Lower leg skin (tissue), 4 donors: ENCODE measurements around the gene MYRF. TPM values are rescaled to one million over a fixed set of nuclear protein-coding genes. Genes with fewer than 3 reads are reported as not detected.

Source experiments
- DNase-seq, 2 donors: peaks; one replicate each; pipeline ENCODE4 v3.0.0-alpha.2; 2019; ENCODE audit warnings: low spot score in 2 of 2
- H3K4me3 ChIP-seq: fragments of 200-600 bp; sonication (generic); 2 replicates; pipeline ENCODE4 v1.5.1; 2017; ENCODE audit warnings: mild to moderate bottlenecking, low read depth; ENCODE audit not compliant: poor library complexity, severe bottlenecking
- POLR2A ChIP-seq, 2 donors: fragments of 450-650 bp; IDR thresholded peaks; one replicate each; pipeline ENCODE4 v1.6.1; 2016 to 2017; ENCODE audit warnings: antibody characterized with exemption in 2 of 2, mild to moderate bottlenecking in 1 of 2, moderate library complexity in 1 of 2
- WGBS, 2 donors: methylation state at CpG; one replicate each; pipeline ENCODE4 v1.1.5; 2018; 5-methylcytosine and 5-hydroxymethylcytosine counted together
- intact Hi-C: fragments of 100-400 bp; cut with DNase I; formaldehyde crosslinking; loops from one replicate; pipeline ENCODE4 v1.15.0; 2023; ENCODE audit warnings: low total_unique reads
- total RNA-seq, 4 donors: library from RNA; depleted of rRNA; stranded (reverse); fragments of >200 nt; gene quantifications; one replicate each; pipeline ENCODE4 v1.1.0, GENCODE V29; 2016
- TF ChIP-seq, protein P1 (sequence below), 3 donors: fragments of 450-650 bp; IDR thresholded peaks; one replicate each; pipeline ENCODE4 v1.5.1; 2016; ENCODE audit warnings: antibody characterized with exemption in 3 of 3, mild to moderate bottlenecking in 3 of 3, moderate library complexity in 2 of 3

The MYRF gene
- total RNA-seq, 4 donors from 2014 or later: 0.23 to 2.6 (median 1.4) TPM; not detected in 1

DNA sequence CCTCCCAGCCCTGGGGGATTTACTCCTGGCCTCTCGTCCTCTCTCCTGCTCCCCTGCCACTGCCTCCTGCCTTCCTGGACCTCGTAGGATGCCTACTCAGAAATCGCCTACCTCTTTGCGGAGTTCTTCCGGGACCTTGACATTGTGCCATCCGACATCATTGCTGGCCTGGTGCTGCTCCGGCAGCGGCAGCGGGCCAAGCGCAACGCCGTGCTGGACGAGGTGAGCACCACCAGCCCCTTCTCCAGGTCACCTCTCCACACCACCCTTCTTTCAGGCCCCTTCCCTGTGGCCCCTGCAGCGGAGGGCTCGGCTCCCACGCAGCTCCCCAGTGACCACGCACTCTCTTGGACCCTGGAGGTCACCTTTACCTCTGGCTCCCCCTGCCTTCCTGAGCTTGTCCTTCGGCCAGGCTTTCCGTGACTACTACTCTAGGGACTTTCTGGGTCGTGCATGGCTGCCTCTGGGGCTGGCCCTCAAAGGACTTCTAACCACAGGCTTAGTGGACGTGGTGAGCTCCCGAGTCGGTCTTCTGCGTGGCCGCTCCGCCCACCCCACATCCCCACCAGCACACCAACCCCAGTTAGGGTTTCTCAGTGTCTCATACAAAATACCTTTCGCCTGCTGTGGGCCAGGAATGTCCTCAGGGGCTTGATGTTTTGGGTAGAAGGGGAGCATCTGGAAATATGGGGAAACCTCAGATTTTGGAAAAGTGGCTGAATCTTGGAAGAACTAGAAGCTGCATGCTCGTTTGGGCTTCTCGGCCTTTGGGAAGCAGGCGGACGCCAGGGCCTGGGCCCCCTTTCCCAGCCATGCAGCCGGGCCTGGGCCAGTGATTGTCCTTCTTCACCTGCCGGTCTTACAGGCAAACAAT lies 24.1 kb upstream of the MYRF start:
- TF ChIP-seq, protein P1, sequence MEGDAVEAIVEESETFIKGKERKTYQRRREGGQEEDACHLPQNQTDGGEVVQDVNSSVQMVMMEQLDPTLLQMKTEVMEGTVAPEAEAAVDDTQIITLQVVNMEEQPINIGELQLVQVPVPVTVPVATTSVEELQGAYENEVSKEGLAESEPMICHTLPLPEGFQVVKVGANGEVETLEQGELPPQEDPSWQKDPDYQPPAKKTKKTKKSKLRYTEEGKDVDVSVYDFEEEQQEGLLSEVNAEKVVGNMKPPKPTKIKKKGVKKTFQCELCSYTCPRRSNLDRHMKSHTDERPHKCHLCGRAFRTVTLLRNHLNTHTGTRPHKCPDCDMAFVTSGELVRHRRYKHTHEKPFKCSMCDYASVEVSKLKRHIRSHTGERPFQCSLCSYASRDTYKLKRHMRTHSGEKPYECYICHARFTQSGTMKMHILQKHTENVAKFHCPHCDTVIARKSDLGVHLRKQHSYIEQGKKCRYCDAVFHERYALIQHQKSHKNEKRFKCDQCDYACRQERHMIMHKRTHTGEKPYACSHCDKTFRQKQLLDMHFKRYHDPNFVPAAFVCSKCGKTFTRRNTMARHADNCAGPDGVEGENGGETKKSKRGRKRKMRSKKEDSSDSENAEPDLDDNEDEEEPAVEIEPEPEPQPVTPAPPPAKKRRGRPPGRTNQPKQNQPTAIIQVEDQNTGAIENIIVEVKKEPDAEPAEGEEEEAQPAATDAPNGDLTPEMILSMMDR (IDR thresholded peaks at IDR 0.05): no peak
- no peak for TF ChIP-seq POLR2A (IDR thresholded peaks at IDR 0.05)
- DNase-seq: no peak
- 90 to 93% methylated on average over 33 of the region's 33 CpGs for WGBS, 2 donors
- H3K4me3 ChIP-seq: no peak overlapping the region
- intact Hi-C loops: no loop called here

DNA sequence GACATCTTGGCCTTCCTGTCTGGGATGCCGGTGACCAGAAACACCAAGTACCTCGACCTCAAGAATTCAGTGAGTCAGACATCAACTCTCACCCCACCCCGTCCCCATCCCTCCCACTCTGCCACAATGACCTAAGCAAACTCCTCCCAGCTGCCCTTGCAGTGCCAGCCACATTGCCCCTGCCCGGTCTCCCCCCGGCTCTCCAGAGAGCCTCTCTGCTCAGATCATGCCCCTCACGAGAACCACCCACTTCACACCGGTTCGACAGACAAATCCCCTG lies 23.6 kb upstream of the MYRF start:
- H3K4me3 ChIP-seq: no peak overlapping the region
- DNase-seq: no peak
- TF ChIP-seq, protein P1 (IDR thresholded peaks at IDR 0.05): no peak
- no peak for TF ChIP-seq POLR2A (IDR thresholded peaks at IDR 0.05)
- intact Hi-C loops: no loop called here
- WGBS, 2 donors: 78 to 83% methylated on average over 8 of the region's 8 CpGs

DNA sequence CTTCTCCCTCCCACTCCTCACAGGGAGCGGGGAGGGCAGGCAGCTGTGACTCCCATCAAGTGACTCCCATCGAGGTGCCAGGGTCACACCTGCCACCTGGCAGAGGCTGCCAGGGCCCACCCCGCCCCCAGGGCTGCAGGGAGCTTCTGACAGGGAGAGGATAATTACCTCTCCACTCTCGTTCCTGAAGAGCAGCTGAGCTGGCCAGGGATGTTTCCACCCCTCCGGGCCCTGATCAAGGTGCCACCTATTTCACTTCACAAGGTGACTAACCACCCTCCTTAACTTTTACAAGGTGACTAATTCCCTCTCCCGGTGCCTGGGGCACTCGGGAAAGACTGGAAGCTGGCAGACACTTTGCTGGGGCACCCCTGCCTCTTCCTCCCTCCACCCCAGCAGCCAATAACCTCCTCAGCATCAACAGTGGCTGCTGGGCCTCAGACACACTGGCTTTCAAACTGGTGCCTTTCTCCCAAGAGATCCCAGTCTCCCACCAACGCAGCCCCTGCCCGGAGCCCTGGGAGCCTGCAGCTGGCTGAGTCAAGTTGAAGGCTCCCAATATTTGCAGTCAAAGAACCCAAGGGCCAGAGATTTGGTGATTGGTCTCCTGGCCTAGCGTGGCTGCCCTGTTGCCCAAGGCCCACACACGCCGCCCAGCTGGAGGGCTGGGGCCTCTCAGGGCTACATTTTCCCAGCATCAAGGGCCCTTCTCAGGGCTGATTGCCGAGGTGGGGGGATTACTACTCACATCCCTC lies 22.0 kb upstream of the MYRF start:
- WGBS, 2 donors: 53 to 70% methylated on average over 13 of the region's 13 CpGs

DNA sequence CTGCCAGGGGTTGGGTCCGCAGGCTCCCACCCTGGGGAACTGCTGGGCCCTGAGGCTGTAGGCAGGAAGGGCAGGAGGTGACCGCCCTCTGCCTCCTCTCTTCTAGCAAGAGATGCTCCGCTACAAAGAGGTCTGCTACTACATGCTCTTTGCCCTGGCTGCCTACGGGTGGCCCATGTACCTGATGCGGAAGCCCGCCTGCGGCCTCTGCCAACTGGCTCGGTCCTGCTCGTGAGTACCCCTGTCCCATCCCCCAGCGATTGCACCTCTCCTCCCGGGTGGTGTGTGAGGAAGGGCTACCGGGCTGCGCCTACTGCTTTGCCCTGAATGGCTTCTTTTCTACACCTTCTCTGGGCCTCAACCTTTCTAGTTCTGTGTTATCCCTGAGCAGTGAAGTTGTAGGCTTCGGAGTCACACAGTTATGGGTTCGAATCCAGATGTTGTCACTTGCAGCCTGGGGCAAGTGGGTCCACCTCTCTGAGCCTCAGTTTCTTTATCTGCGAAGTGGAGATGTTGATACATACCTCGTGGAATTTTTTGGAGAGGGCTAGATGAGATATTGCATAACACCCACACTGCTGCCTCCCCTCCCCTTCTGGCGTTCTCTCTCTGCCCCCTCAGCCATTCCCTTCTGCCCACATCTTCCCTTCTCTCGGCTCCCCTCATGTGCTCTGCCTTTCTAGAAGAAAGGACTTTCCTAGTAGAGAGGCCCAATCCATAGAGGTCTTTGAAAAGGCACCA lies 21.1 kb upstream of the MYRF start:
- WGBS, 2 donors: 80 to 88% methylated on average over 19 of the region's 19 CpGs
- DNase-seq: no peak
- intact Hi-C loops: no loop called here

More for the DNA sequence above, 22.0 kb upstream of the MYRF start:
- no peak overlapping the region for H3K4me3 ChIP-seq
- intact Hi-C loops: no loop called here
- DNase-seq: no peak
- TF ChIP-seq, protein P1 (IDR thresholded peaks at IDR 0.05): no peak
- TF ChIP-seq POLR2A (IDR thresholded peaks at IDR 0.05): no peak

DNA sequence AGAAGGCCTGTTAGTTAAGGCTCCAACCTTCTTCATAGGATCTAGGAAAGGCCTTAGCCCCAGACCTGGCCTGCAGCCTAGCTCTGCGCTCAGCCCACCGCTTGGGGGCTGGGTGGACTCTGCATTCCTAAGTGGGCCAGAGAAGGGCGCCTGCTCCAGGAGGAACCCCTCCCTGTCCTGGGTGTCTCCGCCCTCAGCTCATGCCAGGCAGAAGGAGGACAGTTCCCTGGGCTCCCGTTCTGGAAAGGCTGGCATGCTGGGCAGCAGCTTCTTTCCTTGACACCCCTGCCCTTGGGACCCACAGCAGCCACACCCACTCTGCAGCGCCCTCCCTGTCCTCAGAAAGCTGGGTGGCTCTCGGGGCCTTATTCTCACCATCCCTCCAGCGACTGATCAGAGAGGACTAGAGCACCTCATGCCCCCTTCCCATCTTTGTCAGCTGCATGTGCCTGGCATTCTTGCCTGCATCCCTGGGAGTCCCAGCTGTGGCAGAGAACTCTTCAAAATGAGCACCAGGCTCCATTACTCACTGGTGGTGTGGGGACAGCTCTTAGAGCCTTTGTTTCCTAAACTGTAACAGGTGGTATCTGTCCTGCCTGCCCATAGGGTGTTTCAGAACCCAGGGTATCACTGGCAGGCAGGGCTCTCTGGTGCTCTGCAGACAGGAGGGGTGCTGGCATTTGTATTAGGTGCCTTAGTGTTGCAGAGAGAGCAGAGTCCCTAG lies 20.3 kb upstream of the MYRF start:
- DNase-seq: no peak
- intact Hi-C loops: no loop called here
- TF ChIP-seq POLR2A (IDR thresholded peaks at IDR 0.05): no peak
- TF ChIP-seq, protein P1 (IDR thresholded peaks at IDR 0.05): no peak
- 52 to 61% methylated on average over 8 of the region's 8 CpGs for WGBS, 2 donors
- no peak overlapping the region for H3K4me3 ChIP-seq

More for the DNA sequence above, 21.1 kb upstream of the MYRF start:
- TF ChIP-seq POLR2A (IDR thresholded peaks at IDR 0.05): no peak
- TF ChIP-seq, protein P1 (IDR thresholded peaks at IDR 0.05): no peak
- H3K4me3 ChIP-seq: no peak overlapping the region
